ENCODE results near the gene TFE3.
A peak's percentile ranks its signal among the peaks of the same experiment; 100 is the strongest.

The TFE3 gene

GRCh38 chrX:49043220-49043986 lies at the start of gene TFE3:
Gene TFE3, minus strand, starts transcription at chrX:49043357. Its CDS starts 131 bp downstream, at chrX:49043226.
- peak; percentile 90 for DNase-seq (ENCODE audit: low read depth)

GRCh38 chrX:49089553-49089952 lies 46.4 kb upstream of the TFE3 start:
- no peak for DNase-seq (ENCODE audit: low read depth)

GRCh38 chrX:49082271-49082871 lies 39.2 kb upstream of the TFE3 start:
- DNase-seq (ENCODE audit: low read depth) = no peak

GRCh38 chrX:49079489-49080428 lies 36.6 kb upstream of the TFE3 start, which contains the start of gene WDR45:
Gene WDR45, minus strand, starts transcription at chrX:49079887. Its CDS starts 1,792 bp downstream, at chrX:49078095.
- DNase-seq (ENCODE audit: low read depth) = peak; percentile 57

GRCh38 chrX:49077941-49078340 lies 34.8 kb upstream of the TFE3 start:
- no peak for DNase-seq (ENCODE audit: low read depth)

- no peak for DNase-seq (ENCODE audit: low read depth)
These were observed 32.2 kb upstream of the TFE3 start for GRCh38 chrX:49075347-49075746.

- DNase-seq (ENCODE audit: low read depth) = peak; percentile 82
These were observed 30.7 kb upstream of the TFE3 start, which contains the start of gene PRAF2 for GRCh38 chrX:49073601-49074575. Gene PRAF2, minus strand, starts transcription at chrX:49074002. Its CDS starts 15 bp downstream, at chrX:49073987.

GRCh38 chrX:49072712-49073095 lies 29.5 kb upstream of the TFE3 start:
- DNase-seq (ENCODE audit: low read depth) = no peak

- DNase-seq (ENCODE audit: low read depth) = no peak
These were observed 28.9 kb upstream of the TFE3 start for GRCh38 chrX:49071877-49072711.

- no peak for DNase-seq (ENCODE audit: low read depth)
These were observed 27.8 kb upstream of the TFE3 start for GRCh38 chrX:49070988-49071387.

- DNase-seq (ENCODE audit: low read depth) = no peak
These were observed 25.9 kb upstream of the TFE3 start for GRCh38 chrX:49069038-49069437.

- DNase-seq (ENCODE audit: low read depth) = no peak
These were observed 24.3 kb upstream of the TFE3 start for GRCh38 chrX:49067285-49068120.

GRCh38 chrX:49066690-49067089 lies 23.5 kb upstream of the TFE3 start:
- DNase-seq (ENCODE audit: low read depth) = no peak

GRCh38 chrX:49066278-49066677 lies 23.1 kb upstream of the TFE3 start:
- no peak for DNase-seq (ENCODE audit: low read depth)

- DNase-seq (ENCODE audit: low read depth) = no peak
These were observed 21.6 kb upstream of the TFE3 start for GRCh38 chrX:49064735-49065134.

- no peak for DNase-seq (ENCODE audit: low read depth)
These were observed 21.1 kb upstream of the TFE3 start for GRCh38 chrX:49064303-49064702.

GRCh38 chrX:49063715-49064114 lies 20.6 kb upstream of the TFE3 start:
- DNase-seq (ENCODE audit: low read depth) = no peak

GRCh38 chrX:49061916-49062315 lies 18.8 kb upstream of the TFE3 start:
- DNase-seq (ENCODE audit: low read depth) = no peak

- no peak for DNase-seq (ENCODE audit: low read depth)
These were observed 18.3 kb upstream of the TFE3 start for GRCh38 chrX:49061490-49061889.

All from activated T-helper 9 cell treated with anti-CD3 and anti-CD28 coated beads, Interleukin-2, amount 50 U/mL, for 16 hours (primary cell).